Measurements from ENCODE around the gene OR13F1.
"Not testable (repeated sequence)": the region's sequence is repeated elsewhere in the genome, so short reads cannot be mapped to it uniquely, and the experiment has no call there.

Gene OR13F1

GRCh38 chr9:104503963-104504362 is at the start of gene OR13F1:
Gene OR13F1 (plus strand): TSS chr9:104504263. CDS start chr9:104504263, 0 bp downstream.
- no peak for DNase-seq

- DNase-seq: no peak
Observed at GRCh38 chr9:104456831-104457230, 47.2 kb upstream of the OR13F1 start.

- DNase-seq: no peak
Observed at GRCh38 chr9:104463864-104464263, 40.2 kb upstream of the OR13F1 start.

- DNase-seq: no peak
Observed at GRCh38 chr9:104468261-104468660, 35.8 kb upstream of the OR13F1 start.

GRCh38 chr9:104482921-104483570 is 21.0 kb upstream of the OR13F1 start:
- no peak for DNase-seq

GRCh38 chr9:104485014-104485413 is 19.0 kb upstream of the OR13F1 start:
- DNase-seq: no peak

GRCh38 chr9:104494808-104495207 is 9.3 kb upstream of the OR13F1 start:
- DNase-seq: peak; percentile 40

- DNase-seq: no peak
Observed at GRCh38 chr9:104503440-104503839, 623 bp upstream of the OR13F1 start.

- DNase-seq: no peak
Observed at GRCh38 chr9:104506565-104506964, 2.5 kb downstream of the OR13F1 start.

- DNase-seq: no peak
Observed at GRCh38 chr9:104514901-104515300, 10.8 kb downstream of the OR13F1 start.

- DNase-seq: not testable (repeated sequence)
Observed at GRCh38 chr9:104520241-104520640, 16.2 kb downstream of the OR13F1 start.

- DNase-seq: no peak
Observed at GRCh38 chr9:104527109-104527508, 23.0 kb downstream of the OR13F1 start, which contains the start of gene OR13C4. Gene OR13C4 (minus strand): TSS chr9:104527209. CDS start chr9:104527209, 0 bp downstream.

- no peak for DNase-seq
Observed at GRCh38 chr9:104536756-104537155, 32.7 kb downstream of the OR13F1 start, which contains the start of gene OR13C3. Gene OR13C3 (minus strand): TSS chr9:104536856. CDS start chr9:104536723, 133 bp downstream.

GRCh38 chr9:104539275-104539674 is 35.2 kb downstream of the OR13F1 start:
- DNase-seq: no peak

- no peak for DNase-seq
Observed at GRCh38 chr9:104544644-104545043, 40.6 kb downstream of the OR13F1 start.

- no peak for DNase-seq
Observed at GRCh38 chr9:104553261-104553660, 49.2 kb downstream of the OR13F1 start.
